ENCODE data around the gene GLT6D1.

DNA sequence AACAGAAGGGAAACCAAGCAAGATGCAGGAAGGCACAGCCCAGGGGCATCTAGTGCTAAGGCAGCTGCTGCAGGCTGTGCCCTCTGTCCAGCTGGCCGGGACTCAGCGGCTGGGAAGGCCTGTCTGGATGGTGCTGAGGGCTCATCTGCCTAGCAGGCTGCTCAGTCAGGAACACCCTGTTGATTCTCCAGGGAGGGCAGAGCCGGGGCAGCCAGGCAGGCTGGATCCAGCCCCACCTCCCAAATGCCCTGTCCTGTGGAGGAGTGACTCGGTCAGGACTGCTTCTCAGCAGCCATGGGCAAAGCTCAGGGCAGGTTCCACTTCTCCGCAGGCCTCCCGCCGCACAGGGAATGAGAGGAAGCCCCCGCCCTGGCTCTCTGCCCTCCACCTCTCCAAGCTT lies 16.0 kb upstream of the GLT6D1 start:
- no peak for TF ChIP-seq POLR2AphosphoS5 (IDR thresholded peaks at IDR 0.05)
- TF ChIP-seq, protein P1, sequence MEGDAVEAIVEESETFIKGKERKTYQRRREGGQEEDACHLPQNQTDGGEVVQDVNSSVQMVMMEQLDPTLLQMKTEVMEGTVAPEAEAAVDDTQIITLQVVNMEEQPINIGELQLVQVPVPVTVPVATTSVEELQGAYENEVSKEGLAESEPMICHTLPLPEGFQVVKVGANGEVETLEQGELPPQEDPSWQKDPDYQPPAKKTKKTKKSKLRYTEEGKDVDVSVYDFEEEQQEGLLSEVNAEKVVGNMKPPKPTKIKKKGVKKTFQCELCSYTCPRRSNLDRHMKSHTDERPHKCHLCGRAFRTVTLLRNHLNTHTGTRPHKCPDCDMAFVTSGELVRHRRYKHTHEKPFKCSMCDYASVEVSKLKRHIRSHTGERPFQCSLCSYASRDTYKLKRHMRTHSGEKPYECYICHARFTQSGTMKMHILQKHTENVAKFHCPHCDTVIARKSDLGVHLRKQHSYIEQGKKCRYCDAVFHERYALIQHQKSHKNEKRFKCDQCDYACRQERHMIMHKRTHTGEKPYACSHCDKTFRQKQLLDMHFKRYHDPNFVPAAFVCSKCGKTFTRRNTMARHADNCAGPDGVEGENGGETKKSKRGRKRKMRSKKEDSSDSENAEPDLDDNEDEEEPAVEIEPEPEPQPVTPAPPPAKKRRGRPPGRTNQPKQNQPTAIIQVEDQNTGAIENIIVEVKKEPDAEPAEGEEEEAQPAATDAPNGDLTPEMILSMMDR (IDR thresholded peaks at IDR 0.05): no peak

All from suprapubic skin (tissue), 3 donors.